BJ (cell line): ENCODE data around the gene MACO1. TPM values are rescaled to one million over a fixed set of nuclear protein-coding genes. Genes with fewer than 3 reads are reported as not detected.

Source experiments
- CTCF ChIA-PET: fragments of 350-600 bp; formaldehyde crosslinking; extraction: SDS; loops from one replicate; lab custom pipeline; 2021; ENCODE audit warnings: antibody characterized with exemption, inconsistent platforms; lab: Yijun Ruan, JAX
- POLR2A ChIA-PET: fragments of 300-600 bp; sonication (Branson Sonifier 250); formaldehyde crosslinking; extraction: SDS; loops from one replicate; lab custom pipeline; 2021; ENCODE audit warnings: antibody characterized with exemption; lab: Charles Lee
- DNase-seq: peaks from one replicate; pipeline ENCODE4 v3.0.0-alpha.2; 2011; ENCODE audit warnings: low read depth
- H3K27me3 ChIP-seq: 2 replicates; pipeline ENCODE4 v1.6.0; 2011; ENCODE audit warnings: low read length; ENCODE audit not compliant: control insufficient read depth, insufficient read depth
- H3K36me3 ChIP-seq: 2 replicates; pipeline ENCODE4 v1.5.1; 2011; ENCODE audit warnings: low read length; ENCODE audit not compliant: control insufficient read depth, insufficient read depth
- H3K4me3 ChIP-seq: 2 replicates; pipeline ENCODE4 v1.5.1; 2011; ENCODE audit warnings: low read depth, mild to moderate bottlenecking, control low read depth, low read length
- CTCF ChIP-seq: IDR thresholded peaks from 2 replicates; pipeline ENCODE4 v1.5.1; 2011; ENCODE audit warnings: low read depth, mild to moderate bottlenecking, control low read depth, inconsistent platforms, low read length, moderate library complexity; ENCODE audit not compliant: insufficient read depth
- polyA plus RNA-seq: library from polyadenylated mRNA; depleted of rRNA; stranded (reverse); fragments of >200 nt; gene quantifications from 2 replicates; pipeline ENCODE4 v1.2.3, GENCODE V29; 2011

MACO1 gene
- polyA plus RNA-seq, 1 experiment = 9.5 TPM

- POLR2A ChIA-PET = no interaction called here
- CTCF ChIA-PET = no interaction called here
- no peak for DNase-seq
- H3K4me3 ChIP-seq = no peak overlapping the region
- TF ChIP-seq CTCF = no peak
- no peaks in the 10 kb centered on the region for H3K36me3 ChIP-seq
- no peaks in the 10 kb centered on the region for H3K27me3 ChIP-seq
Observed at GRCh38 chr1:25445993-25446538, 15.4 kb downstream of the MACO1 start.

GRCh38 chr1:25447547-25447946 lies 16.9 kb downstream of the MACO1 start:
- ChIA-PET POLR2A (no interaction called here), CTCF (interaction anchor here (0.6 kb wide), 1 partner anchor 20 kb away, joined by 3 read pairs; no protein-coding TSS in a partner anchor)
- no peak for DNase-seq
- Histone ChIP-seq H3K4me3 (no peak overlapping the region), H3K36me3 (no peaks in the 10 kb centered on the region), H3K27me3 (no peaks in the 10 kb centered on the region)
- no peak for TF ChIP-seq CTCF

GRCh38 chr1:25450891-25451290 lies 20.2 kb downstream of the MACO1 start:
- CTCF ChIA-PET = interaction anchor here (1.1 to 1.8 kb wide), 3 partner anchors 9 to 24 kb away, joined by 3 to 7 read pairs (median 4); no protein-coding TSS in a partner anchor
- no peak for DNase-seq
- TF ChIP-seq CTCF = no peak
- 0 out of 2 replicates have a peak, but pooled peaks cover 2% of the 10 kb centered on the region for H3K36me3 ChIP-seq
- POLR2A ChIA-PET = no interaction called here
- no peak overlapping the region for H3K4me3 ChIP-seq
- no peaks in the 10 kb centered on the region for H3K27me3 ChIP-seq

- ChIA-PET CTCF (no interaction called here), POLR2A (no interaction called here)
- H3K36me3 ChIP-seq = 0 out of 2 replicates have a peak, but pooled peaks cover 2% of the 10 kb centered on the region
- H3K4me3 ChIP-seq = no peak overlapping the region
- TF ChIP-seq CTCF = no peak
- no peaks in the 10 kb centered on the region for H3K27me3 ChIP-seq
- no peak for DNase-seq
Observed at GRCh38 chr1:25451908-25452307, 21.2 kb downstream of the MACO1 start.

- Histone ChIP-seq H3K27me3 (no peaks in the 10 kb centered on the region), H3K4me3 (no peak overlapping the region), H3K36me3 (peaks cover 4% of the 10 kb centered on the region; the same call in 1 of the 2 replicates)
- no peak for DNase-seq
- ChIA-PET POLR2A (no interaction called here), CTCF (no interaction called here)
- no peak for TF ChIP-seq CTCF
Observed at GRCh38 chr1:25456502-25456901, 25.8 kb downstream of the MACO1 start.
